Lower lobe of right lung (tissue), 2 donors: ENCODE results near the gene WNT4. TPM values are rescaled to one million over a fixed set of nuclear protein-coding genes. Genes with fewer than 3 reads are reported as not detected.

ENCODE experiments used
- ATAC-seq, 2 donors: fragments of 200-7000 bp; cut with Tn5 transposase; one replicate each; pipeline ENCODE4 v1.9.1; 2020 to 2022; ENCODE audit warnings: mild to moderate bottlenecking in 2 of 2, moderate library complexity in 2 of 2
- DNase-seq: peaks from one replicate; pipeline ENCODE4 v3.0.0-alpha.2; 2020
- H3K27ac ChIP-seq: fragments of 200-600 bp; one replicate; pipeline ENCODE4 v1.8.0; 2022
- H3K27me3 ChIP-seq: fragments of 200-600 bp; one replicate; pipeline ENCODE4 v1.8.0; 2022; ENCODE audit warnings: low read depth
- H3K36me3 ChIP-seq: fragments of 200-600 bp; one replicate; pipeline ENCODE4 v1.8.0; 2022; ENCODE audit warnings: mild to moderate bottlenecking
- H3K4me1 ChIP-seq: fragments of 200-600 bp; one replicate; pipeline ENCODE4 v1.8.0; 2022
- H3K4me3 ChIP-seq: fragments of 200-600 bp; one replicate; pipeline ENCODE4 v1.8.0; 2022; ENCODE audit warnings: mild to moderate bottlenecking
- H3K9me3 ChIP-seq: fragments of 200-600 bp; one replicate; pipeline ENCODE4 v1.8.0; 2022
- CTCF ChIP-seq: fragments of 200-600 bp; IDR thresholded peaks from one replicate; pipeline ENCODE4 v1.8.0; 2022; ENCODE audit warnings: antibody characterized with exemption, mild to moderate bottlenecking
- intact Hi-C: fragments of 100-400 bp; cut with DNase I; formaldehyde crosslinking; loops from one replicate; pipeline ENCODE4 v1.11.0; 2022
- total RNA-seq: library from RNA; stranded (reverse); fragmentation: NEBNext Ultra II Directional; extraction: Animal tissue kit (Norgen Biotek cat#: 25700); gene quantifications from one replicate; pipeline ENCODE4 v1.2.1, GENCODE V29; 2021
- donor health status: DM: no; HTN: yes; CAD: no; lungs with severe emphysema.

Gene WNT4
- total RNA-seq, 1 donor from 2014 or later: 3.8 TPM

GRCh38 chr1:22102746-22103145 is 40.2 kb downstream of the WNT4 start:
- Histone ChIP-seq H3K4me3 (no peak overlapping the region), H3K27me3 (no peaks in the 10 kb centered on the region), H3K36me3 (peaks cover 34% of the 10 kb centered on the region), H3K27ac (no peak overlapping the region), H3K9me3 (no peaks in the 10 kb centered on the region), H3K4me1 (peaks cover 5% of the 10 kb centered on the region)
- DNase-seq (no peak), ATAC-seq (no peak)
- intact Hi-C loops: no loop called here
- no peak for TF ChIP-seq CTCF

GRCh38 chr1:22101995-22102394 is 40.9 kb downstream of the WNT4 start:
- intact Hi-C loops: no loop called here
- Histone ChIP-seq H3K27me3 (no peaks in the 10 kb centered on the region), H3K4me1 (peaks cover 5% of the 10 kb centered on the region), H3K9me3 (no peaks in the 10 kb centered on the region), H3K4me3 (no peak overlapping the region), H3K27ac (no peak overlapping the region), H3K36me3 (peaks cover 37% of the 10 kb centered on the region)
- DNase-seq (no peak), ATAC-seq (no peak)
- TF ChIP-seq CTCF: no peak

GRCh38 chr1:22101199-22101598 is 41.7 kb downstream of the WNT4 start:
- no peak for DNase-seq
- Histone ChIP-seq H3K4me3 (no peak overlapping the region), H3K9me3 (no peaks in the 10 kb centered on the region), H3K4me1 (peaks cover 5% of the 10 kb centered on the region), H3K27ac (no peak overlapping the region), H3K36me3 (peaks cover 41% of the 10 kb centered on the region), H3K27me3 (no peaks in the 10 kb centered on the region)
- TF ChIP-seq CTCF: no peak
- intact Hi-C loops: no loop called here
- ATAC-seq: no peak

- H3K36me3 ChIP-seq: peaks cover 45% of the 10 kb centered on the region
- H3K27me3 ChIP-seq: no peaks in the 10 kb centered on the region
- intact Hi-C loops: no loop called here
- no peaks in the 10 kb centered on the region for H3K9me3 ChIP-seq
- no peak for ATAC-seq
- no peak for TF ChIP-seq CTCF
- no peak overlapping the region for H3K4me3 ChIP-seq
- H3K4me1 ChIP-seq: no peaks in the 10 kb centered on the region
- DNase-seq: no peak
- H3K27ac ChIP-seq: no peak overlapping the region
Measured at GRCh38 chr1:22100168-22100567, 42.7 kb downstream of the WNT4 start.

- no peaks in the 10 kb centered on the region for H3K4me1 ChIP-seq
- TF ChIP-seq CTCF: no peak
Measured at GRCh38 chr1:22098752-22099151, 44.1 kb downstream of the WNT4 start.

GRCh38 chr1:22096463-22096862 is 46.4 kb downstream of the WNT4 start:
- no peaks in the 10 kb centered on the region for H3K9me3 ChIP-seq
- intact Hi-C loops: no loop called here
- peaks cover 68% of the 10 kb centered on the region for H3K36me3 ChIP-seq
- H3K27me3 ChIP-seq: no peaks in the 10 kb centered on the region
- no peak for ATAC-seq
- H3K27ac ChIP-seq: no peak overlapping the region
- TF ChIP-seq CTCF: no peak
- DNase-seq: no peak
- peaks cover 6% of the 10 kb centered on the region for H3K4me1 ChIP-seq
- H3K4me3 ChIP-seq: no peak overlapping the region

More at GRCh38 chr1:22098752-22099151, 44.1 kb downstream of the WNT4 start:
- no peak for ATAC-seq
- H3K27ac ChIP-seq: no peak overlapping the region
- H3K36me3 ChIP-seq: peaks cover 56% of the 10 kb centered on the region
- H3K27me3 ChIP-seq: no peaks in the 10 kb centered on the region
- no peak overlapping the region for H3K4me3 ChIP-seq
- no peak for DNase-seq
- no peaks in the 10 kb centered on the region for H3K9me3 ChIP-seq
- intact Hi-C loops: no loop called here
